ENCODE results near the gene ZNF254.

DNA sequence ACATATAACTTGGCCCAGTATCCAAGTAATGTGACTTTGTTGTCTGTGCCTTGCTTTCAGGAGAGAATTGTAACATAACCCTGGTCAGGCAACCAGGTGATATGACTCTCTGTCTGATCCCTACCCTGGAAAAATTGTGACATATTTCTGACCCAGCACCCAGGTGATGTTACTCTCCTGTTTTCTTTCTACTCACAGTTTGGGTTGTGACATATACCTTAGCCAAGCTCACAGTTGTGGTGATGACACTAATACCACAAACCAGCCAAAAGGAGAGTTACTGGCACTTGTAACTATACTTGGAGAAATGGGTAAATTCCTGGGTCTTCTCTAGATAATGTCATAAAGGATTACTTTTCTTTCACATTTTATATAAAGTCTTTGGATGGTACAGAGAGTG lies 14.3 kb upstream of the ZNF254 start:
- TF ChIP-seq, protein P1, sequence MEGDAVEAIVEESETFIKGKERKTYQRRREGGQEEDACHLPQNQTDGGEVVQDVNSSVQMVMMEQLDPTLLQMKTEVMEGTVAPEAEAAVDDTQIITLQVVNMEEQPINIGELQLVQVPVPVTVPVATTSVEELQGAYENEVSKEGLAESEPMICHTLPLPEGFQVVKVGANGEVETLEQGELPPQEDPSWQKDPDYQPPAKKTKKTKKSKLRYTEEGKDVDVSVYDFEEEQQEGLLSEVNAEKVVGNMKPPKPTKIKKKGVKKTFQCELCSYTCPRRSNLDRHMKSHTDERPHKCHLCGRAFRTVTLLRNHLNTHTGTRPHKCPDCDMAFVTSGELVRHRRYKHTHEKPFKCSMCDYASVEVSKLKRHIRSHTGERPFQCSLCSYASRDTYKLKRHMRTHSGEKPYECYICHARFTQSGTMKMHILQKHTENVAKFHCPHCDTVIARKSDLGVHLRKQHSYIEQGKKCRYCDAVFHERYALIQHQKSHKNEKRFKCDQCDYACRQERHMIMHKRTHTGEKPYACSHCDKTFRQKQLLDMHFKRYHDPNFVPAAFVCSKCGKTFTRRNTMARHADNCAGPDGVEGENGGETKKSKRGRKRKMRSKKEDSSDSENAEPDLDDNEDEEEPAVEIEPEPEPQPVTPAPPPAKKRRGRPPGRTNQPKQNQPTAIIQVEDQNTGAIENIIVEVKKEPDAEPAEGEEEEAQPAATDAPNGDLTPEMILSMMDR (IDR thresholded peaks at IDR 0.05) = no peak
- TF ChIP-seq POLR2A (IDR thresholded peaks at IDR 0.05) = no peak

All from lower leg skin (tissue), 3 donors.